Measurements from ENCODE around the gene SREBF2.

SREBF2 gene

DNA sequence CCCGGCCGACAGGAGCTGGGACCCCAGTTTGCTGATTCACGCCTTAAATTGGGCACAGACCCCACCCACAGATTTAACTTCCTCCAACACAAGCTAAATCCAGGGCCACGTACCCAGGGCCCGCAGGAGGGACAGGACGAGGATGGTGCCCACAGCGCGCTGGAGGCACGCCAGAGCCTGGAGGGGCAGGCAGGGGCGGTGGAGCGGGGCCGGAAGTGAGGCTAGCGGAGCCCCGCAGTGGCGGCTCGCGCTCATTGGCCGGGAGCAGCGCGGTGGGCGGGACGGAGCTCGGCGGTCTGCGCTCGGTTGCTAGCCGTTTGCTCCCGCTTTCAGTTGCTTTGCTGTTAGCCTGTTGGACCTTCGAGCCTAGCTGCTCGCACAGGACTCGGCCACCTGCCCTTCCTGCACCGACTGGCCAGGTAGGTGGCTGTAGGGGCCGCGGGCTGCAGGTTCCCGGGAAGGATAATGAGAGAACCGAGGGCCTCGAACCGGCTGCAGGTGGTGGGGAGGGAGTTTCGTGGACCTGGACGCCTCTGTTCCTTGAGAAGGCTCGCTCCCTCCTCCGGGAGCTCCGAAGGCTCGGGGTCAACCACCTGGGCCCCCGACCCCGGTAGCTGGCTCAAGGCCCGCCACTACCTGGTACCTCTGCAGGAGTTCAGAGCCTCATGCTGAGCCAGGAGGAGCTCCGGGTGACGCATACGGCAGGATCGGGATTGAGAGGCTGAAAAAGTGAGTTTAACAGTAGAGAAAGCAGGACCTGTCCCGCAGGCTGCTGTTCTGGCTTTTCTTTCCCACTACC lies 32.4 kb upstream of the SREBF2 start, which contains the start of gene CCDC134:
Gene CCDC134, plus strand, starts transcription at position 332 of the 799 bp plus-strand sequence. CDS start 8,212 bp downstream, outside the sequence.
- peaks cover under 1% of the 10 kb centered on the region for H3K36me3 ChIP-seq (ENCODE audit: control insufficient read depth, insufficient read depth, low read length)
- H3K4me3 ChIP-seq (replicated peaks; ENCODE audit: low read depth, low read length) = peak within 1 kb of the TSS; percentile 81
- H3K27me3 ChIP-seq (replicated peaks; ENCODE audit: control insufficient read depth, insufficient read depth, low read length) = no peaks in the 10 kb centered on the region
- TF ChIP-seq, protein P1, sequence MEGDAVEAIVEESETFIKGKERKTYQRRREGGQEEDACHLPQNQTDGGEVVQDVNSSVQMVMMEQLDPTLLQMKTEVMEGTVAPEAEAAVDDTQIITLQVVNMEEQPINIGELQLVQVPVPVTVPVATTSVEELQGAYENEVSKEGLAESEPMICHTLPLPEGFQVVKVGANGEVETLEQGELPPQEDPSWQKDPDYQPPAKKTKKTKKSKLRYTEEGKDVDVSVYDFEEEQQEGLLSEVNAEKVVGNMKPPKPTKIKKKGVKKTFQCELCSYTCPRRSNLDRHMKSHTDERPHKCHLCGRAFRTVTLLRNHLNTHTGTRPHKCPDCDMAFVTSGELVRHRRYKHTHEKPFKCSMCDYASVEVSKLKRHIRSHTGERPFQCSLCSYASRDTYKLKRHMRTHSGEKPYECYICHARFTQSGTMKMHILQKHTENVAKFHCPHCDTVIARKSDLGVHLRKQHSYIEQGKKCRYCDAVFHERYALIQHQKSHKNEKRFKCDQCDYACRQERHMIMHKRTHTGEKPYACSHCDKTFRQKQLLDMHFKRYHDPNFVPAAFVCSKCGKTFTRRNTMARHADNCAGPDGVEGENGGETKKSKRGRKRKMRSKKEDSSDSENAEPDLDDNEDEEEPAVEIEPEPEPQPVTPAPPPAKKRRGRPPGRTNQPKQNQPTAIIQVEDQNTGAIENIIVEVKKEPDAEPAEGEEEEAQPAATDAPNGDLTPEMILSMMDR (IDR thresholded peaks at IDR 0.05; ENCODE audit: insufficient read depth, low read length, poor library complexity, severe bottlenecking) = no peak
- DNase-seq (ENCODE audit: extremely low read depth, insufficient read length) = peak; percentile 95

DNA sequence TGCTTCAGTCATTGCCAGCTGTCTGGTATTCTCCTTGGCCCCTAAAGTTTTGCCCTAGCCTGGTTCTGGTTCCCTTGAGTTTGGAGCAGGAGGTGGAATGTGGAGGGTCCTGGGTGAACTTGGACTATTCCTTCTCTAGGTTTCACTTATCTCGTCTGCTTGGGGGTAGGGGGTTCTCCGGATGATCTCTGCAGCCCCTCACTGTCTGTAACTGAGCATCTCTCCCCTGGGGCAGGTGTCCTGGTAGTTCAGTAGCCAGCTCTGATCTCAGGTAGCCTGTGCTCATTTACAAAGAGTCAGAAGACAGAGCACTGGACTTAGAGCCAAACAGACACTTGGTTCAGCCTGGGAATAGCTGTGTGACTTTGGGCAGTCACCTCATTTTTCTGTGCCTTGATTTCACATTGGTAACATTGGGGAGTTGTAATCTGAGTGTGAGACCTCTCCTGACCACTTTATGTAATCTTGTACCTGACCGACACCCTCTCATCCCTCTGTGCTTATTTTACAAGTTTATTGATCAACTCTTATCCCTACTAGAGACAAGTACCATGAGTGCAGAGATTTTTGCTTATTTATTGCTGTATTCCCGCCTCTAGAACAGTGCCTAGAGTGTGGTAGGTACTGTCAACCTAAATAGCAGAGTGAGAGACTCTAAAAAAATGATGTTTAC lies 31.6 kb upstream of the SREBF2 start:
- TF ChIP-seq, protein P1 (IDR thresholded peaks at IDR 0.05; ENCODE audit: insufficient read depth, low read length, poor library complexity, severe bottlenecking) = no peak
- no peaks in the 10 kb centered on the region for H3K27me3 ChIP-seq (replicated peaks; ENCODE audit: control insufficient read depth, insufficient read depth, low read length)
- no peak for DNase-seq (ENCODE audit: extremely low read depth, insufficient read length)
- H3K4me3 ChIP-seq (replicated peaks; ENCODE audit: low read depth, low read length) = peak overlapping the region; percentile 81
- H3K36me3 ChIP-seq (ENCODE audit: control insufficient read depth, insufficient read depth, low read length) = no peaks in the 10 kb centered on the region

DNA sequence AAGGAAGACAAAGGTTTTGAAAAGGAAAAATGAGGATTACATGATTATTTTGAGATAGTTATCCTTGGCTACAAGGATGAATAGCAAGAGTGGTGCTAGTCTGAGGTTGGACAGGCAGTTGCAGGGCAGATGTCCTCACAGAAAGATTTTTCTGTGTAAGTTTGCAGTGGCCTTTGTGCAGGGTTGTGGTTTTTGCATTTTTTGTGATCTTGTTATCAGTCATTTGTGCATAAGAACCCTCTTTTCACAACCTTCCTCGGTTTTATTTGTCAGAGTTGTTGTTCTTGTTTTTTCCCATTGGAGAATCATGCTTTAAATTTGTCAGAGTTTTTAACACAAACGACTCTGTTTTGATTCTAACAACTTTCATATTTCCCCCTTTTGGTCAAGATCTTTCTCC lies 31.0 kb upstream of the SREBF2 start:
- Histone ChIP-seq H3K4me3 (replicated peaks; ENCODE audit: low read depth, low read length) (peak overlapping the region; percentile 81), H3K27me3 (replicated peaks; ENCODE audit: control insufficient read depth, insufficient read depth, low read length) (no peaks in the 10 kb centered on the region), H3K36me3 (ENCODE audit: control insufficient read depth, insufficient read depth, low read length) (no peaks in the 10 kb centered on the region)
- no peak for DNase-seq (ENCODE audit: extremely low read depth, insufficient read length)
- TF ChIP-seq, protein P1 (IDR thresholded peaks at IDR 0.05; ENCODE audit: insufficient read depth, low read length, poor library complexity, severe bottlenecking) = no peak

DNA sequence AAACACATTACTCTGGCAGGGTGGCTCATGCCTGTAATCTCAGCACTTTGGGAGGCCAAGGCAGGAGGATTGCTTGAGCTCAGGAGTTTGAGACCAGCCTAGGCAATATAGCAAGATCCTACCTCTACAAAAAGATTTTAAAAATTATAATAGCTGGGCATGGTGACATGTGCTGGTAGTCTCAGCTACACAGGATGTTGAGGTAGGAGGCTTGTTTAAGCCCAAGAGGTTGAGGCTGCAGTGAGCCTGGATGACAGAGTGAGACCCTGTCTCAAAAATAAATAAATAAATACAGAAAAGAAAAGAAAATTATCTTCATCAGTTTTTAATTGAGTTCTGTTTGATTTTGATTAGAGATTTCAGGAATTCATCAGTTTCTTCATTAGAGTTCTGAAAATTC lies 27.3 kb upstream of the SREBF2 start:
- Histone ChIP-seq H3K27me3 (replicated peaks; ENCODE audit: control insufficient read depth, insufficient read depth, low read length) (no peaks in the 10 kb centered on the region), H3K4me3 (replicated peaks; ENCODE audit: low read depth, low read length) (no peak overlapping the region), H3K36me3 (ENCODE audit: control insufficient read depth, insufficient read depth, low read length) (peaks cover 12% of the 10 kb centered on the region)
- TF ChIP-seq, protein P1 (IDR thresholded peaks at IDR 0.05; ENCODE audit: insufficient read depth, low read length, poor library complexity, severe bottlenecking) = no peak
- no peak for DNase-seq (ENCODE audit: extremely low read depth, insufficient read length)

DNA sequence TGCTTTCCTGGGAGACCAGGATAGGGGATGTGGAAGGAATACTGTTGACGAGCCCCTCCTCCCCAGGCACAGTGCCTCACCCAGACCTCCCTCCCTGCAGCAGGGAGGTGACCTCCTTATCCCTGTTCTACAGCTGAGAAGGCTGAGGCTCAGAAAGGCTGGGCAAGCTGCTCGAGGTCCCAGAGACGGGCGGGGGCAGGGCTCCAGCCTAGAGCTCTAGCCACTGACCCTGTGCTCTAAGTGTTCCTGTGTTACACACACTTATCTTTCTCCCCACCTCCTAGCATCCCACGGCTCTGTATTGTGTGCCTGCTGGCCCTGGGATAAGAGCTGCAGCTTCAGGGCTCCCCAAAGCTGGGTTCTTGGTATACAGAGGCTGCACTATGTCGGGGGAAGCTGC lies 24.5 kb upstream of the SREBF2 start:
- H3K4me3 ChIP-seq (replicated peaks; ENCODE audit: low read depth, low read length) = no peak overlapping the region
- no peak for DNase-seq (ENCODE audit: extremely low read depth, insufficient read length)
- TF ChIP-seq, protein P1 (IDR thresholded peaks at IDR 0.05; ENCODE audit: insufficient read depth, low read length, poor library complexity, severe bottlenecking) = no peak
- H3K27me3 ChIP-seq (replicated peaks; ENCODE audit: control insufficient read depth, insufficient read depth, low read length) = no peaks in the 10 kb centered on the region
- peaks cover 15% of the 10 kb centered on the region for H3K36me3 ChIP-seq (ENCODE audit: control insufficient read depth, insufficient read depth, low read length)

Data from GM06990 (cell line).